Measurements from ENCODE around the gene LRRC25.

- no peak for TF ChIP-seq JUND (IDR thresholded peaks at IDR 0.05)
- no peak for TF ChIP-seq EZH2 (IDR thresholded peaks at IDR 0.05)
- no peak for TF ChIP-seq EZH2phosphoT487 (IDR thresholded peaks at IDR 0.05; ENCODE audit: borderline replicate concordance)
- TF ChIP-seq REST (IDR thresholded peaks at IDR 0.05; ENCODE audit: low read depth): no peak
Measured at GRCh38 chr19:18423258-18424020, 26.0 kb upstream of the LRRC25 start.
